H1 (cell line): ENCODE results near the gene GSTM3. TPM values are rescaled to one million over a fixed set of nuclear protein-coding genes. Genes with fewer than 3 reads are reported as not detected.

Experiments
- CBX8 ChIP-seq: fragments of 300-800, 300-1000 bp; sonication (generic); IDR thresholded peaks from 2 replicates; pipeline ENCODE4 v1.7.1; 2016; ENCODE audit warnings: low read depth, low read length, borderline replicate concordance
- CEBPB ChIP-seq: IDR thresholded peaks from 2 replicates; pipeline ENCODE4 v1.6.1; 2012; ENCODE audit warnings: low read depth, low read length
- MAX ChIP-seq: IDR thresholded peaks from 2 replicates; pipeline ENCODE4 v1.6.1; 2012; ENCODE audit warnings: inconsistent platforms
- POU5F1 ChIP-seq: IDR thresholded peaks from 2 replicates; pipeline ENCODE4 v1.6.1; 2011; ENCODE audit warnings: low read depth, mild to moderate bottlenecking, low read length, moderate library complexity
- SIX5 ChIP-seq: IDR thresholded peaks from 2 replicates; pipeline ENCODE4 v1.6.1; 2011; ENCODE audit warnings: mild to moderate bottlenecking, low read depth, low read length
- TAF7 ChIP-seq: optimal IDR thresholded peaks from 2 replicates; pipeline ENCODE3; 2011; ENCODE audit warnings: low read depth, mild to moderate bottlenecking, inconsistent platforms, low read length, moderate library complexity, borderline replicate concordance
- USF2 ChIP-seq: IDR thresholded peaks from 2 replicates; pipeline ENCODE4 v1.6.1; 2011; ENCODE audit warnings: low read length, improper control_type of control experiment
- YY1 ChIP-seq: IDR thresholded peaks from 2 replicates; pipeline ENCODE4 v1.6.1; 2011; ENCODE audit warnings: low read depth, mild to moderate bottlenecking, low read length
- polyA plus RNA-seq, 7 experiments: library from polyadenylated mRNA; depleted of rRNA in 3 of 7; stranded (reverse) in 5 of 7; unstranded in 2 of 7; fragments of >200 nt in 5 of 7; fragments of 200-250 nt in 2 of 7; gene quantifications; 1 replicate in 5 of 7; 2 replicates in 1 of 7; 4 replicates in 1 of 7; pipeline versions ENCODE4 v1.2.1 to v1.2.3, GENCODE V29; 2011 to 2013; ENCODE audit warnings: missing spikeins in 2 of 7, mixed read lengths in 2 of 7
- total RNA-seq: library from RNA; stranded (reverse); fragmentation: NEBNext Ultra II Directional; extraction: Animal tissue kit (Norgen Biotek cat#: 25700); gene quantifications from 2 replicates; pipeline ENCODE4 v1.2.1, GENCODE V29; 2021

The GSTM3 gene
- total and polyA plus RNA-seq, 2 of the 8 experiments (the other 6 are each of a cell fraction or from before 2014, with no cell fraction given) = 2.2 to 5.1 TPM

DNA sequence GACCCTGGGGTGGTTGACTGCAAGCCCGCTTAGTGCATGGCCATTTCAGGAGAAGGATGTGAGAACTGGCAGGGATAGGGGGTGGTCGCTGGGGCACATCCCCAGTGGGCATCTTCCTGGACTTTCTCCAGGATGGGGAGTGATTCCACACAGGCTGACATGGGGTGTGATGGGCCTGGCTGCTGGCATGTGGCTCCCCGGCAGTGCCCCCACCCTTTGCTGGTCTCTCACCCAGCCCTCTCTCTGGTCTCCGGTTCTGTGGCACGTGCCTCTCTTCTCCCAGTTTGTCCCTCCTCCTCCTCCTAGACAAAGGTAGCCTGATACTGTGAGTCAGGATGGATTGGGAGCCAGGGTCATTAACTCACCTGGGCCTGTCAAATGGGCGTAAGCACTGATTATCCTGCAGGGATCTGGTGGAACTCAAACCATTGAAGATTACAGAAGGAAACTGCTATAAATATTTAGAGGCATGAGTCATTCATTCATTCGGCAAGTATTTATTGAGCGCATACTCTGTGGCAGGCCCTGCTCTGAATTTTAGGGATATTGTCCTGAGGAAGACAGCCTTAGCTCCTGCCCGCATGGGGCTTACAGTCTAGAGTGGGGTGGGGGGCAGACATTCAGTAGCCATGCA is 46.5 kb upstream of the GSTM3 start (continued):
- TF ChIP-seq USF2 = no peak
- TF ChIP-seq CBX8 = no peak
- TF ChIP-seq CEBPB = no peak
- TF ChIP-seq TAF7 = no peak
- no peak for TF ChIP-seq POU5F1
- TF ChIP-seq MAX = no peak
- no peak for TF ChIP-seq YY1
- TF ChIP-seq SIX5 = no peak
